Measurements from ENCODE around the gene ILK. TPM values are rescaled to one million over a fixed set of nuclear protein-coding genes. Genes with fewer than 3 reads are reported as not detected.

ILK gene
- 164 TPM for polyA plus RNA-seq (2013, experiment 1 of 2)
- polyA plus RNA-seq (2013, experiment 2 of 2), result 171 TPM

- peak within 1 kb of the TSS; percentile 24 for H3K18ac ChIP-seq (ENCODE audit: low read length)
- peaks cover 44% of the 10 kb centered on the region for H3K79me2 ChIP-seq (ENCODE audit: control insufficient read depth, insufficient read depth, low read length)
- DNase-seq, result peak; percentile 95
- no peak within 1 kb of the TSS for H2BK15ac ChIP-seq (replicated peaks; ENCODE audit: low read depth)
- H3K79me1 ChIP-seq (ENCODE audit: low read length), result peaks cover 30% of the 10 kb centered on the region
- no peak within 1 kb of the TSS for H4K8ac ChIP-seq (ENCODE audit: low read depth, low read length)
- H3K4me1 ChIP-seq (ENCODE audit: control insufficient read depth, low read depth, low read length), result peaks cover 9% of the 10 kb centered on the region
- H2BK5ac ChIP-seq (ENCODE audit: low read length), result peak within 1 kb of the TSS; percentile 88
- WGBS (ENCODE audit: extremely low coverage, insufficient coverage, low lambda C conversion rate), result no CpG with 5 or more reads among the region's 72 CpGs
- peak within 1 kb of the TSS; percentile 97 for H3K4me3 ChIP-seq (ENCODE audit: low read length)
- peak within 1 kb of the TSS; percentile 98 for H3K56ac ChIP-seq (ENCODE audit: low read length)
- peak within 1 kb of the TSS; percentile 68 for H3K27ac ChIP-seq (ENCODE audit: low read depth, low read length)
- H3K36me3 ChIP-seq (ENCODE audit: control insufficient read depth, insufficient read depth, low read length), result peaks cover 8% of the 10 kb centered on the region
- peak within 1 kb of the TSS; percentile 74 for H3K23ac ChIP-seq (ENCODE audit: low read length)
- no peak within 1 kb of the TSS for H2BK120ac ChIP-seq (ENCODE audit: low read depth, low read length)
- H2AK5ac ChIP-seq (ENCODE audit: low read length), result peak within 1 kb of the TSS; percentile 54
- no peak within 1 kb of the TSS for H4K5ac ChIP-seq (ENCODE audit: low read length)
- peak within 1 kb of the TSS; percentile 98 for H3K9ac ChIP-seq (ENCODE audit: low read length)
- H3K27me3 ChIP-seq (ENCODE audit: insufficient read depth, low read length, poor library complexity), result no peaks in the 10 kb centered on the region
- peak within 1 kb of the TSS; percentile 28 for H3K4ac ChIP-seq (ENCODE audit: low read depth, low read length)
- H3K4me2 ChIP-seq (ENCODE audit: low read length), result peak within 1 kb of the TSS; percentile 83
Observed at GRCh38 chr11:6603287-6604080, at the start of gene ILK, which contains the start of gene RRP8. TSS of gene ILK (plus strand) at chr11:6603774. CDS start at chr11:6604272, 498 bp downstream. TSS of gene RRP8 (minus strand) at chr11:6603616. CDS start at chr11:6603502, 114 bp downstream.

- no peaks in the 10 kb centered on the region for H3K4me1 ChIP-seq (ENCODE audit: control insufficient read depth, low read depth, low read length)
- H3K79me2 ChIP-seq (ENCODE audit: control insufficient read depth, insufficient read depth, low read length), result no peaks in the 10 kb centered on the region
- H3K4me3 ChIP-seq (ENCODE audit: low read length), result no peak overlapping the region
- H3K4ac ChIP-seq (ENCODE audit: low read depth, low read length), result no peak overlapping the region
- no peaks in the 10 kb centered on the region for H3K36me3 ChIP-seq (ENCODE audit: control insufficient read depth, insufficient read depth, low read length)
- DNase-seq, result no peak
- no peak overlapping the region for H4K8ac ChIP-seq (ENCODE audit: low read depth, low read length)
- H3K27ac ChIP-seq (ENCODE audit: low read depth, low read length), result no peak overlapping the region
- no peak overlapping the region for H3K4me2 ChIP-seq (ENCODE audit: low read length)
- H3K56ac ChIP-seq (ENCODE audit: low read length), result no peak overlapping the region
- no peak overlapping the region for H3K18ac ChIP-seq (ENCODE audit: low read length)
- H2BK15ac ChIP-seq (replicated peaks; ENCODE audit: low read depth), result no peak overlapping the region
- H4K5ac ChIP-seq (ENCODE audit: low read length), result no peak overlapping the region
- no CpG with 5 or more reads among the region's 5 CpGs for WGBS (ENCODE audit: extremely low coverage, insufficient coverage, low lambda C conversion rate)
- no peak overlapping the region for H2AK5ac ChIP-seq (ENCODE audit: low read length)
- H3K23ac ChIP-seq (ENCODE audit: low read length), result no peak overlapping the region
- no peak overlapping the region for H2BK120ac ChIP-seq (ENCODE audit: low read depth, low read length)
- no peak overlapping the region for H3K9ac ChIP-seq (ENCODE audit: low read length)
- H3K27me3 ChIP-seq (ENCODE audit: insufficient read depth, low read length, poor library complexity), result no peaks in the 10 kb centered on the region
- H2BK5ac ChIP-seq (ENCODE audit: low read length), result no peak overlapping the region
- H3K79me1 ChIP-seq (ENCODE audit: low read length), result no peaks in the 10 kb centered on the region
Observed at GRCh38 chr11:6554828-6555706, 48.5 kb upstream of the ILK start.

- WGBS (ENCODE audit: extremely low coverage, insufficient coverage, low lambda C conversion rate), result no CpG with 5 or more reads among the region's 11 CpGs
- no peaks in the 10 kb centered on the region for H3K27me3 ChIP-seq (ENCODE audit: insufficient read depth, low read length, poor library complexity)
Observed at GRCh38 chr11:6556139-6556949, 47.2 kb upstream of the ILK start.

GRCh38 chr11:6557063-6557462, 46.5 kb upstream of the ILK start:
- Histone ChIP-seq H2BK120ac (ENCODE audit: low read depth, low read length) (no peak overlapping the region), H2BK5ac (ENCODE audit: low read length) (no peak overlapping the region), H3K9ac (ENCODE audit: low read length) (no peak overlapping the region), H3K79me1 (ENCODE audit: low read length) (no peaks in the 10 kb centered on the region), H2BK15ac (replicated peaks; ENCODE audit: low read depth) (no peak overlapping the region), H3K4ac (ENCODE audit: low read depth, low read length) (no peak overlapping the region), H3K27me3 (ENCODE audit: insufficient read depth, low read length, poor library complexity) (no peaks in the 10 kb centered on the region), H3K4me3 (ENCODE audit: low read length) (no peak overlapping the region), H3K18ac (ENCODE audit: low read length) (no peak overlapping the region), H4K8ac (ENCODE audit: low read depth, low read length) (no peak overlapping the region), H3K36me3 (ENCODE audit: control insufficient read depth, insufficient read depth, low read length) (no peaks in the 10 kb centered on the region), H4K5ac (ENCODE audit: low read length) (no peak overlapping the region), H3K79me2 (ENCODE audit: control insufficient read depth, insufficient read depth, low read length) (no peaks in the 10 kb centered on the region), H3K4me1 (ENCODE audit: control insufficient read depth, low read depth, low read length) (no peaks in the 10 kb centered on the region), H3K23ac (ENCODE audit: low read length) (no peak overlapping the region), H3K4me2 (ENCODE audit: low read length) (no peak overlapping the region), H2AK5ac (ENCODE audit: low read length) (no peak overlapping the region), H3K27ac (ENCODE audit: low read depth, low read length) (no peak overlapping the region), H3K56ac (ENCODE audit: low read length) (no peak overlapping the region)
- WGBS (ENCODE audit: extremely low coverage, insufficient coverage, low lambda C conversion rate), result no CpG with 5 or more reads among the region's 11 CpGs
- no peak for DNase-seq

More at GRCh38 chr11:6556139-6556949, 47.2 kb upstream of the ILK start:
- Histone ChIP-seq H3K23ac (ENCODE audit: low read length) (no peak overlapping the region), H3K56ac (ENCODE audit: low read length) (no peak overlapping the region), H3K4me3 (ENCODE audit: low read length) (no peak overlapping the region), H3K4me2 (ENCODE audit: low read length) (no peak overlapping the region), H2BK5ac (ENCODE audit: low read length) (no peak overlapping the region), H2BK15ac (replicated peaks; ENCODE audit: low read depth) (no peak overlapping the region), H3K79me1 (ENCODE audit: low read length) (no peaks in the 10 kb centered on the region), H2BK120ac (ENCODE audit: low read depth, low read length) (no peak overlapping the region), H3K79me2 (ENCODE audit: control insufficient read depth, insufficient read depth, low read length) (no peaks in the 10 kb centered on the region), H3K18ac (ENCODE audit: low read length) (no peak overlapping the region), H3K4me1 (ENCODE audit: control insufficient read depth, low read depth, low read length) (no peaks in the 10 kb centered on the region), H3K36me3 (ENCODE audit: control insufficient read depth, insufficient read depth, low read length) (no peaks in the 10 kb centered on the region), H4K5ac (ENCODE audit: low read length) (no peak overlapping the region), H4K8ac (ENCODE audit: low read depth, low read length) (no peak overlapping the region), H3K4ac (ENCODE audit: low read depth, low read length) (no peak overlapping the region), H2AK5ac (ENCODE audit: low read length) (no peak overlapping the region), H3K27ac (ENCODE audit: low read depth, low read length) (no peak overlapping the region), H3K9ac (ENCODE audit: low read length) (no peak overlapping the region)
- DNase-seq, result no peak

- H2BK15ac ChIP-seq (replicated peaks; ENCODE audit: low read depth), result no peak overlapping the region
- no peak overlapping the region for H3K4ac ChIP-seq (ENCODE audit: low read depth, low read length)
- no peak overlapping the region for H3K56ac ChIP-seq (ENCODE audit: low read length)
- no peaks in the 10 kb centered on the region for H3K36me3 ChIP-seq (ENCODE audit: control insufficient read depth, insufficient read depth, low read length)
- H3K27ac ChIP-seq (ENCODE audit: low read depth, low read length), result no peak overlapping the region
- DNase-seq, result no peak
- H4K5ac ChIP-seq (ENCODE audit: low read length), result no peak overlapping the region
- no peaks in the 10 kb centered on the region for H3K79me2 ChIP-seq (ENCODE audit: control insufficient read depth, insufficient read depth, low read length)
- H3K18ac ChIP-seq (ENCODE audit: low read length), result no peak overlapping the region
- no peaks in the 10 kb centered on the region for H3K4me1 ChIP-seq (ENCODE audit: control insufficient read depth, low read depth, low read length)
- no peak overlapping the region for H3K4me3 ChIP-seq (ENCODE audit: low read length)
- no peak overlapping the region for H3K9ac ChIP-seq (ENCODE audit: low read length)
- no peak overlapping the region for H3K23ac ChIP-seq (ENCODE audit: low read length)
- H3K79me1 ChIP-seq (ENCODE audit: low read length), result no peaks in the 10 kb centered on the region
- WGBS (ENCODE audit: extremely low coverage, insufficient coverage, low lambda C conversion rate), result no CpG with 5 or more reads among the region's 14 CpGs
- no peak overlapping the region for H2AK5ac ChIP-seq (ENCODE audit: low read length)
- no peak overlapping the region for H4K8ac ChIP-seq (ENCODE audit: low read depth, low read length)
- H3K4me2 ChIP-seq (ENCODE audit: low read length), result no peak overlapping the region
- H2BK120ac ChIP-seq (ENCODE audit: low read depth, low read length), result no peak overlapping the region
- no peaks in the 10 kb centered on the region for H3K27me3 ChIP-seq (ENCODE audit: insufficient read depth, low read length, poor library complexity)
- no peak overlapping the region for H2BK5ac ChIP-seq (ENCODE audit: low read length)
Observed at GRCh38 chr11:6557761-6558674, 45.6 kb upstream of the ILK start.

Data from mesendoderm (in vitro differentiated cells).